HG03196 (cell line): ENCODE results near the gene TNRC6B.

Source experiments
- ATAC-seq: cut with Tn5 transposase; IDR thresholded peaks from one replicate; pipeline ENCODE4 v1.9.1; 2021; ENCODE audit not compliant: unreplicated experiment

TNRC6B gene

DNA sequence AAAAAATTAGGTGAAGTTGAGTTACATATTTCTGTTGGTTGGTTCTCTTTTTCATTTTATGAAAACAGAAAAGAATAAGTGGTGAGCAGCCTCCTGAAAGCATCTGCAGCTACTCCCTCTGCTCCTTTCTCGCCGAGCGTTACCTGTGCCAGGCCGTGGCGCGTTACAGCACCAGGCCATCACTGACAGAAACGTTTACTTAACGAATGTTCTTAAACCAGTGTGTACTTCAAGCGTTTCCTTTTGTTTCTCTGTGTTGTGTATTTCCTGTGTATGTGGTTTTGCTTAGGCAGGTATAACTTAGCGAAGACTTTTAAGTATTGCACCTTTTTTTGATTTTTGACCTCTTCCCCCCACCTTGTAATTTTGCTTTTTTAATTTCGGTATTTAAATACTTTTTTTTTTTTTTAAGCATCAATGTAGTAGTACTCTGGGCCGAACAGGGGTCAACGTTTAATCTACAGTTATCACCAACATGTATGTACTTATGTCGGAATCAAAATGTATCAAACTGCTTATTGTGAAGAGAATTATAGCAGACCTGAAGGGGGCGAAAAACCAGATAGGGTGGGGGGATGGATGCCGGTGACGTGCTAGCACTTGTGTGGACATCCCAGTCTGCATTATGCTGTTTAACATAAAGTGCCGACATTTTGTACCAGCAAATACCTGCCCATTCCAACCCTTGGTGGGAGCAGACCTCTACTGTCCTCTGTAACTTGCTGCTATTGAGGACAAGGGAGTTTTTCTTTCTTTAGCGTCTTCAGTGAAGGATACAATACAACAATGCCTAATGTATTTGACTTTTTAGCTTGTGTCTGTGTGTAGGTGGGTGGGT is 147.0 kb downstream of the TNRC6B start:
- no peak for ATAC-seq

DNA sequence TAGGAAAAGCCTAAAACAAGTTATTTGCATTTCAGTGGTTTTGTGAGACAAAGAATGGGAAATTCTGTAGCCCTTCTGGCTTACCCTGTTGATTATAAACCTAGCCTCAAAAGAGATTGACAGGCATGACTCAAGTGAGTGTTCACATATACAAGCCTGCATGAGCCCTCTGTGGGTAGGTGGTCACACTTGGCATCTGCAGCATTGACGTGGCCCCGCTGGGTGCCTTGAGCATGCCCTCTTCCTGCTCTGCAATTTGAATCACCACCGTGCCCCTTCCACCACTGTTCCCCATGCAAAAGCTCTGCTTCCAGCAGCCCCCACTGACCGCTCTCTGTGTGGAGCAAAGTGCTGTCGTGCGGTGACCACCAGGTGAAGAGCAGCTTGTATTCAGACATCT is 147.6 kb downstream of the TNRC6B start:
- no peak for ATAC-seq

DNA sequence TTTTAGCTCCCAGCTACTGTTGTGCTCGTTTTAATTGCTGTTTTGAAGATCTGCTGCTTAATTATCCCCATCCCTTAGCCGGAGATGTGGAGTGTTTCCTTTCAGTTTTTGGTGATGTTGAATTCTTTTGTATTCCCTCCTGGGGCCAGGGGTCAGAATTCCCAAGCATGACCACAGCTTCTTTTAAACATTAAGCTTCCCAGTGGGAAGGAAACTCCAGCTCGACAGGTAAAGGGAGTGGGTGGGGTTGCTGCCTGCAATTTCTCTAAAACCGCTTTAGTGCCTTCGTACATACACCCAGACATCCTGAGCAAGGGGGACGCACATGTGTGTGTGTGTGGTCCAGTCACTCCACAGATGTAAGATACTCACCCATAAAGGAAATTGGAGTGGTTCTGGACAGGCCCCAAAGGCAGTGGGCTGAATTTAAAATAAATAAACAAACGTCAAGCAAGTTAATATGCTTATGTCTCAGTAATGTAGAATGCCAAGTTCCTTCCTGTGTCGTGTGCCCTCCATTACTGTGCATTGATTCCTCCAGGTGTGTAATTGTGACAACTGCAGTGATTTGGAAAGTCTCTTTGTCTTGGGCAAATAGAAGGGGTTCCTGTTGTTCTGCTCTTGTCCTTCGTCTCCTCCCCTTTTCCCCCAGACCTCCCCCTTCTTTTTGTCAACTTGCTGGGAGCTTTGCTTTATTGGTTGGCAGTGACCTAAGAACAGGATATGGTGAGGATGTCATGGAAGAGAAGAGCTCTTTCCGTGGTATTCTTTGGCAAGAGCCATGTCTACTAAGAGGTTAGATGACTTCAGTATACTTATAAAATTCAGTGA is 149.4 kb downstream of the TNRC6B start:
- ATAC-seq, result no peak

DNA sequence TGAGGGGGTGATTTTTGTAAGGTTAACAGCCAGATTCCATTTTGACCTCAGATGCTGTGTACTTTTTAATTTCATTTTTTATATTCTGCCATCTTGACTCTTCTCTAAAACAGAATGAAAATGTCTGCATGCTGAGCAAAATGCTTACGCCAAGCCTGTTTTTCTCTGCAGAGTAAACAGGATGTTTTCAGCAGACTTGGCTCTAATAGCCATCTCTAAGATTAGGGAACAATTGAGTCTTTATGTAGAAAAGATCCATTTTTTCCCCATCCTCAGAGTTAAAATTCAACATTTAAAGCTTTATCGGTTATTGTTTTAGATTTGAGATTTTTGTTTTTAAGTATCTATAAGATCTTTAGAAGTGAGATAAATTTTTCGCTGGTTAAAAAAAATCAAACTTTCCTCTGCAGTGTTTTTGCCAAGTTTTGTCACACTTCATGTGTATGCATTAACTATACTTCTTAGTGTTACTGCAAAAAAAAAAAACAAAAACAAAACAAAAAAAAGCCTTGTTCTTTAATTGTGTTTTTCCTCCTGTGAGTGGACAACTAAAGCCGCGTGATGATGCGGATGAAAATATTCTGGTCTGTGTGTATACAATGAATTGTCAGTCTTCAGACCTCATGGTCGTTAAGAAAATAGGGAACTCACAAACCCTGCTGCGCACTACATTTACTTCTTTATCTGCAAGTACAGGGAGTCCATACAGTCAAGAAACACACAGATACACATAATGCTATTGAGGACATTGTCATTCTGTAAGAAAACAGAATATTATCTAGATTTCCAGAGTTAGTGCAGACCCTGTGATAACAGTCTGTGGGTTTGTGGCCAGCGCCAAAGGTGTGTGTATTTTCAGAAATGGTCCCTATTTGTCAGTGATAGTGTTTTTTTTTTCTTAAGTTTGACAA is 151.1 kb downstream of the TNRC6B start:
- ATAC-seq, result no peak

DNA sequence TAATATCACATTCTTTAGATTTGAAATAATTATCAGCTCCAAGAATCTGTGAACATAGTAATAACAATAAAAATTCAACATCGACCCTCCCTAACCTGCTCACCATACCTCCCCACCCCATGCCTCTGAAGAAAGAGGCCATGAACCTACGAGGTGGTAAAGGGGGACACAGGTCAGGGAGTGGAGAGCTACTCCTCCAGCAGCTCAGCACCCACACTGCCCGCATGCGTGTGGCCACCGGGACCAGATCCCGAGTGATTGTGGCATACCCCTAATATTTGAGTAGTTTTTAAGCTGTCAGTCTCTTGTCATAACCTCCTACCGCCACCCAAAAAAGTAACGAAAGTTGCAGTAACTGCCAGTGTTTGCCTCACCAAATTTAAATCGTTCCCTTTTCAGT is 151.7 kb downstream of the TNRC6B start:
- ATAC-seq, result no peak

DNA sequence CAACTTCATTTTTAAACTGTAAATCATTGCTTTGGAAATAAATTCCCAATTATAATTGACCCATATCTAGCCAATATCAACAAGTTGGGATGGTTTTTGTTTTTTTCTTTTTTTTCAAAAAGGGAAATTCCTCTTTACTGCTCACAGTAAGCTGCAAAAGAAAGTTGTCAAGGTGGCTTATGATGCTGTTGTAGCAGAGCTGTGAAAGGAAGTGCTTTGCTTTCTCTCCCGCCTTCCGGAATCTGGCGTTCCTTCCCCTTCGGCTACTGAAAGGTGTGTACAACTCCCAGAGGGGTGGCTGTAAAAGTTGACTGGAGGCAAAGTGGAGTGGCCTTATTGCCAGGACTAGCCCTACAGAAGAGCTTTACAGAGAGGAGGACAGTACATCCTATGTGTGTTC is 152.4 kb downstream of the TNRC6B start:
- no peak for ATAC-seq

DNA sequence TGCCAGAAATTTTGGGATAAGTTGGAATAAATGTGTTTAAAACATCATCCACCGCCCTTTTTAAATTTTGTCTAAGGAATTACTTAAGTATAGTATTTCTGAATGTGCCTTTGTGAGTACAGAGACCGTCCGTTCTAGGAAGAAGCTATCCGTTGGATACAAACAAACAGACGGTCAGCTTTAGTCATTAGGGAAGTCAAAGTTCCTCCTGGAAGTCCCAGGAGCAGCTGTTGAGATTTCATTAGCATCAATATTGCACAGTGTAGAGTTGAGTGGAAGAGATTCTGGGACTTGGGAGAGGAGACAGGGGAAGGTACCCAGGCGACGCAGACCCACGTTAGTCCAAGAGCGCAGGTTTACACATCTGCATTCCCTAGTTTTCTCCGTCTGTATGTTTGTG is 152.9 kb downstream of the TNRC6B start:
- no peak for ATAC-seq

DNA sequence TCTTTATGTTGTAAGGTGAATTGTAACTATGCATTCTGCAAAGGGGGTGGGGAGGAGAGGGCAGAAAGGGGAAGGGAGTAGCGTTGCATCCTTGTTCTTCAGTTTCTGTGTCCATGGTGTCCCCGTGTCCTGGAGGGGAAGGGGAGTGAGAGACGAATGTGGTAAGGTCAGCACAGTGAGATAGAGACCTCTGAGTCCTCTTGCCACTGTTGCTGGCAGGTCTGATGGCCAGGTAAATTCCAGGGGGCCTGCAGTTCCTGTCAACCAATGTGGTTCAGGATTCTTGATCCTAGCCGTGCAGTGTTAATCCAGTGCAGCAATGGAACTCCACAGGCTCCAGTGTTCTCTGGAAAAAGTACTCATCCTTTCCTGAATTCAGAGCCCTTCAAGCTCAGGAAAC is 154.0 kb downstream of the TNRC6B start:
- no peak for ATAC-seq

DNA sequence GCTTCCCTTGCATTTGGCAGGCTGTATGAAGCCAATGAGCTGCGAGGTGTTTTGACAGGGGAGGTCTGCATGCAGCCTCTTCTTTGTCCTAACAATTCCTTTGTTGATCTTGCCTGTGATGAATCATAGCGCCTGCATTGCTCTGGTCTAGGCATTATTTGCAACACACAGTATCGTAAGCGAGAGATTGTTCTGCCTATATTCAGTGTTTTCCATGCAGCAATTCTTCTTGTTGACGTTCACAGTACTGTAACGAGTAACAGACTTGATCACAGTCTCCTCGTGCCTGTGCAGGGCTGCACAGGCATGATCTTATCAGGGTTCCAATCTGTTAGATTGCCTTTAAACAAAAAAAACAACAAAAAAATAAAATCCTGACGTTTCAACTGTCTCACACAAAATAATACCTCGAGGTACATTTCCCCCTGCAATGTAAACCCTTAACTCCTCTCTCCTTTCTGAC is 154.6 kb downstream of the TNRC6B start:
- no peak for ATAC-seq

DNA sequence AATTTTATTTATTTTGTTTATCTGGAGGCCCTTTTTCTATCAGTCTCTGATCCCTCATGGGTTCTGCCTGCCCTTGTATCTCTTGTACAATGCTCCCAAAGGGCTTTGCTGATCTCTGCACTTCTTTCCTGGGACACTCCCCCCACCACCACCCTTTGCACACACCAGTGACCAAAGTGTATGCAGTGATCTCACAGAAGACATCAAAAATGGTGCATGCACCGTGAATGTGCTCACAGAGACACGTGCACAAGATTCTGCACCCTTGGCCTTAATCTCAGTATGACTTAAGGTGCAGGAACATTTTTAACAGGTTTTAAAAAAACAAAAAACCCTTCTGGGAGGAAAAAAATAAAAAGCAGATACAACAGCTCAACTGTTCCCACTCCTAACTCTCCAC is 156.3 kb downstream of the TNRC6B start:
- no peak for ATAC-seq

DNA sequence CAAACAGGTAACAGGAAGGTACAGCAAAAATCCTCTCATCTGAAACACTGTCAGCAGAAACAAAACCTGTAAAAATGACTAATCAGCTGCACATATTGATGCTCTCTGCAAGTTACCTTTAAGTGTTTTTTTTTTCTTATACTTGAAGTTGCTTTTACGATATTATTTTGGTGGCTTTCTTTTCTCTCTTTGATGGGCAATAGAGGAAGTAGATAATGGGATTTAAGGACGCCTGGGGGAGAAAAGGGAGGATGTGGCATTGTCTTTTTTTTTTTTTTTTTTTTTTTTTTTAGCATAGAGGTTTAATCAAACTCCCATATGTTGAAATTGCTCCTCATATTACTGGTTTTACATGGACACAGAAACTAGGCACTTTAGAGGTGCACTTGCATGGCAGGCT is 157.2 kb downstream of the TNRC6B start:
- ATAC-seq, result no peak

DNA sequence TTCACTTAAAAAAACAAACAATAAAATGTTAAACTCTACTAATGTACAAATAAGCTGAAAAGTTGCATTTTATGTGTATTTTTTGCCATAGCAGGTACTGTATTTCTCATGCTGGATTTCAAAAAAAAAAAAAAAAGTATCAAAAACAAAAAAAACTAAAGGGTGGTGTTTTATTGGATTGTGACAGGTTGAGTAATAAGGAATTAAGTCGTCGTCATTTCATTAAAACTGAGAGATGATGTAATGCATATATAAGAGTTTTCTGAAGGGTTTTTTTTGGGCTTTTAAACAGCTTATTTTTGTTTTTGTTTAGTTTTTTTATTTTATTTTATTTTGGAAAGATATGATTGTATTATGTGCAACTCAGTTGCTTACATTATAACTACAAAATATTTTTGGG is 157.6 kb downstream of the TNRC6B start:
- no peak for ATAC-seq

DNA sequence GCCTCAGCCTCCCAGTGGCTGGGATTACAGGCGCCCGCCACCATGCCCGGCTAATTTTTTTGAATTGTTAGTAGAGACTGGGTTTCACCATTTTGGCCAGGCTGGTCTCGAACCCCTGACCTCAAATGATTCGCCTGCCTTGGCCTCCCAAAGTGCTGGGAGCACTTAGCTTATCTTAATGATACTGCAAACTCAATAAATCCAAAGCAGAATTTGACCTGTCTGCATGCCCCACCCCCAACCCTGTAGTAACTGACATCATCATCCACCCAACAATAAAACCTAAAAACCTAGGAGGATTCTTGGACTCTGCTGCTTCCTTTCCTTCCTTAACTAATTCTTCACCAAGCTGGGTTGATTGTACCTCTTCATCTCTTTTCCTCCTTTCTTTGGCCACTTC is 162.3 kb downstream of the TNRC6B start:
- no peak for ATAC-seq

DNA sequence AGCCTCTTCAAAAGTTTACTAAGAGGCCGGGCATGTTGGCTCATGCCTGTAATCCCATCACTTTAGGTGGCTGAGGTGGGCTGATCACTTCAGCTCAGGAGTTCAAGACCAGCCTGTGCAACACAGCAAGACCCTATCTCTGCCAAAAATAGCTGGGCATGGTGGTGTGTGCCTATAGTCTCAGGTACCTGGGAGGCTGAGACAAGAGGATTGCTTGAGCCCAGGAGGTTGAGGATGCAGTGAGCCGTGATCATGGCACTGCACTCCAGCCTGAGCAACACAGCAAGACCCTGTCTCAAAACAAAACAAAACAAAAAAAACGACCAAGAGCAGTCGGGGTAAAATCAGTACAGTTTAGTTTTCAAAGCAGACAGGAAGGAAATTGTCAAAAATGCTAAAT is 163.9 kb downstream of the TNRC6B start:
- no peak for ATAC-seq

DNA sequence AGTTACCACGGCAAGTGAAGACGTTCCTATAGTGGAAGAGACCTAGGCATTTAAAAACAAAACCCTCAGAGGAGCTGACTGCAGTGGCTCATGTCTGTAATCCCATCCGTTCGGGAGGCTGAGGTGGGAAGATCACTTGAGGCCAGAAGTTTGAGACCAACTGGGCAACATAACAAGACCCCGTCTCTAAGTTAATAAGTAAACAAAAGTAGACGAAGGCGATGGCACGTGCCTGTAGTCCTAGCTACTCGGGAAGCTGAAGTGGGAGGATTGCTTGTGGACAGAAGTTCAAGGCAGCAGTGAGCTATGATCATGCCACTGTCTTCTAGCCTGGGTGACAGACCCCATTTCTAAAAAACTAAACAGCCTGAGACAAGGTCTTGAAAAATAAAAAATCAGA is 164.8 kb downstream of the TNRC6B start:
- ATAC-seq, result no peak

DNA sequence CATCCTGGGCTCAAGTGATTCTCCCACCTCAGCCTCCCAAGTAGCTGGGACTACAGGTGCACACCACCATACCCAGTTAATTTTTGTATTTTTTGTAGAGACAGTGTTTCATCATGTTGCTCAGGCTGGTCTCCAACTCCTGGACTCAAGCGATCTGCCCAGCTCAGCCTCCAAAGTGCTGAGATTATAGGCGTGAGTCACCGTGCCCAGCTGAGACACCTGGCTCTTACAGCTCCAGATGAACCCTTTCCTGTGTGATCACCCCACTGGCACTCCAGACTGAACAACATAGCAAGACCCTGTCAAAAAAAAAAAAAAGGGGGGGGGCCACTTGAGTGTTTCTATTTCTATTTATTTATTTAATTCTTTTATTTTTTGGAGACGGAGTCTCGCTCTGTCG is 167.5 kb downstream of the TNRC6B start:
- no peak for ATAC-seq

DNA sequence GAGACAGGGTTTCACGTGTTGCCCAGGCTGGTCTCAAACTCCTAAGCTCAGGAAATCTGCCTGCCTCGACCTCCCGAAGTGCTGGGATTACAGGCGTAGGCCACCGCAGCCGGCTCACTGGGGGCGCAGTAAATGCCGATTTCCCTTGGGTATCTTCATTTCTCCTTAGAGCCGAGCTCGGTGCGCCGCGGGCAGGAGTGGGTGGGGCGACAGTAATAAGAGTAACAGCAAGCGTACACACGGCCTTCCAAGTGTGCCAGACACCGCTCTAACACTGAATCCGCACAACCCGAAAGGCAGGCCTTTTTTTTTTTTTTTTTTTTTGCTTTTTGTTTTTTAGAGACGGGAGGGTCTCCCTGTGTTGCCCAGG is 168.1 kb downstream of the TNRC6B start:
- ATAC-seq, result peak; percentile 7

DNA sequence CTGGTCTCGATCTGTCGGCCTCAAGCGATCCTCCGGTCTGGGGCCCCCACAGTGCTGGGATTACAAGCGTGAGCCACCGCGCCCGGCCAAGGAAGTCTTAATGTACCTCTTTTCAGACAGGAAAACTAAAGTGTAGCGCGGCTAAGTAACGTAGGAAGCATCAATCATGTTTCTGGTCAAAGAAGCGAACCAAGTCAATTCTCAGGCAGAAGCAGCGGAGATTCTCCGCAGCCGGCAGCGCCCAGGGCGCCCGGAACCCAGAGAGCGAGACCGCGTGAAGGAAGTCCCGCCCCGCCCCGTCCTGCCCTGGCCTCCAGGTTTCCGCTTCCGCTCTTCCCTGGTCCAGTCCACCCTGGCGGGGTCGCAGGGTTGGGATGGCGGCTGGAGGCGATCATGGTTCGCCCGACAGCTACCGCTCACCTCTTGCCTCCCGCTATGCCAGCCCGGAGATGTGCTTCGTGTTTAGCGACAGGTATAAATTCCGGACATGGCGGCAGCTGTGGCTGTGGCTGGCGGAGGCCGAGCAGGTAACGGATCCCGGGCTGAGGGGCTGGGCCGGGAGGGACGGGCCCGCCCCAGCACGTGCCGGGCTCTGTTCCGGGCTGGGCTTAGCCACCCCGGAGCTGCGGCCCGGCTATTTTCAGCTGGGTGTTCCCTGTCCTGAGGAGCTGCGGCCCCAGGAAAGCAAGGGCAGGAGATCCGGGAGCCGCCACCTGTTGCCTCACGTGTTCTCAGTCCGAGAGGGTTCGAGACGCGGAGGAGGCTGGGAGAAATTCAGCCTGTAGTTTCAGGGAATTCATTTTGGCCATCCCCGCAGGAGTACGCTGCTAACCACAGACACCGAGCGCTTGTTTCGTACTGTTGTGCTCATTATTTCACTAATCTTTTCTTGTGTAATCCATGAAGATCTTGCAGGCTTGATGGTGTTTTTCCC is 168.7 kb downstream of the TNRC6B start, which contains the start of gene ADSL:
ADSL (plus strand) TSS at position 316 of the 934 bp plus-strand sequence; CDS start at position 375, 59 bp downstream.
- ATAC-seq, result peak; percentile 77

DNA sequence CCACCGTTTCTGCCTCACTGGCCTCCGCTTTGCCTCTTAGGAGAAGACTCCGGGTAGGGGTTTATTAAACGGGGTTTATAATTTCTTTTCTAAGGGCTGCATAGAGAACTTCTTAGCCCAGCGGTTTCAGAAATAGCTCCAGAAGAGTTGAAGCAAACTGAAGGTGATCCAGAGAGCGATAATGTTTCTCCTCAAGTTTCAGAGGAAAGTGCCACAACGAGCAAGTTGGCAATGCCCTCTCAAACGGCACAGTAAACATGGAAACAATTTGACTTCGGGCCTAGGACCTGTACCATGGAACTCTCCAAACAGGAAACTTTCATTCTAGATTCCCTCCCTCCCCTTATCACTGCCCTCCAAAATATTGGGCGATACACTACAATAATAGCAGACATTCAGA is 169.6 kb downstream of the TNRC6B start:
- ATAC-seq, result no peak
